NCI-H2081 treated with DMSO at 0.1 percent for 48 hours (cell line): ENCODE results near the gene COX7A2.

Experiments
- DNase-seq: peaks from one replicate; lab custom pipeline; 2025; lab: John Stamatoyannopoulos, UW

Gene COX7A2

GRCh38 chr6:75220357-75220756 lies 23.2 kb downstream of the COX7A2 start:
- no peak for DNase-seq

- DNase-seq, result no peak
These were observed 24.3 kb downstream of the COX7A2 start for GRCh38 chr6:75219263-75219662.

DNA sequence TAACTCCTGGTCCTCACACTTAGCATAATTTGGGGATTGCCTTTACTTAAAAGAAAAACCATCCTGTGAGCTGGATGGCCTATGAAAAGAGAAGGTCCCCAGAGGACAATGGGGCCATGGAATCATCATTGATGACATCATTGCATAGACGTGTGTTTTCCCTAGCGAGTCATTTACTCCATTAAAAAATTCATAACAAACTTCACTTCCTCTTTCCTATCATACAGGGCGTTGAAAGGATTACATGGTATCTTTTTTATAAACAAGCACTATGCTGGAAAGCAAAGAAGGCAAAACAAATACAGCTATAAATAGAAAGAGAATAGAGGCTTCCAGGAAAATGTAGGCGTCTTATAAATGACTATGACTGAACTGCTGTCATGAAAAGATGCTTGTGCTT lies 26.4 kb downstream of the COX7A2 start:
- DNase-seq, result no peak

- no peak for DNase-seq
These were observed 28.3 kb downstream of the COX7A2 start for GRCh38 chr6:75215291-75215690.

DNA sequence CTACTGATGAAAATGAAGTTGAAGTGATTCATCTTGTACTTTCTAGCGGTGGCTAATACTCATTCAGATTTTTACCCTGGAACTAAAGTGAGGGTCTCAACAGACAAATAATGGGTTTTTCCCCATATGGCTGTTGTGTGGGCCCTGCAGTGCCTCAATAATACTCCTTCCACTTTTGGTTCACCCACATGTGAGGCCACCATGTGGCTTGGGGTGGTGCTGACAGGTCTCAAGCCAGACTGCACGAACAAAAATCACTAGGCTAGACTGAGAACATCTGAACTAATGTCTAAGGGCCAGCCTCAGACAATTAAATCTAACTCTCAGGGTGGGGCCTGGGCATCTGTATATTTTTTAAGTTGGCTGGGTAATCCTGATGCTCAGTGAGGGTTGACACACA lies 29.9 kb downstream of the COX7A2 start:
- DNase-seq, result no peak

DNA sequence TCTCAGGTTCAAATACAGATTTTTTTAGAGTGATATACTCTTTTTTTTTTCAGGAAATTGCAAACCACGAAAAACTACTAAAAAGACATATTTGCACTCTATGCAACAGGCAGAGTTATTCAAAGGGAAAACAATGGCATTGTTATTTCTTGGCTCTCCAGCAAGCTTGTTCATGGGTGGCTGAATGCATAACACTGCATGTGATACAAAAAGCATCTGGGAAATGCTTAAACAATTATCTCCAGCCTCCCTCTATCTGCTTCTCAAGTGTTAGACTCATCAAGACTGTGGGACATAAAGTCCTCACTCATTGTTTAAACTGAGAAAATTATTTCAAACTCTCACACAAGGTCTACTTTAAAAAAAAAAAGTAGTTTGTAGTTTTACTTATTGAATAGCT lies 30.5 kb downstream of the COX7A2 start:
- no peak for DNase-seq

DNA sequence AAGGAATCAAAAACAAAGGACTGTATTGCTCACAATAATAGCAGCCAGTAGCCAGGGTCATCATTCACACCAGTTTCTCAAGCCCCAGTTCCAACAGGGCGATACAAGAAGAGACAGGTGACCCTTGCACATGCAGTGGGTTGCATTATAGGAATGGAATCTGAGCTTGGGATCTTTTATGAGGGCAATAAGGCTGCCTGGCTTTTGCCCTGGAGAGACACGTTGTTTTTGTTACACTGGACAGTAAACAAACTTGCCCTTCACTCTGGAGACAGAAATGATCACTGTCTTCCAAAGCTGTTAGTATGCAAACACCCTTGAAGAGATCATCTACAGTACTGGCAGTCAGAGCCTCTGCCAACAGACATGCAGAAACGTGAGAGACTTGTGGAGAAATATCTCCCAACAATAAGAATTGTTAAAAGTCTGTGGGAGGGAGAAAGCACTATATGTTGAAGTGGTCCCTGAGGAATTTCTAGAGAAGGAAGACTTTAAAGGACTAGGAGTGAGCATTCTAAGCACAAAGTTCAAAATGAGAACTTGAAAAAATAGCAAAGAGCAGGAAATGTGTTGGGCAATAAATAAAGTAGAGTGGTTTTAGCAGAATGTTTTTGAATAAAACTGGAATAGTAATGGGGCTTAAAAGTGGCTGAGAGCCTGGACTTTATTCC lies 31.5 kb downstream of the COX7A2 start:
- no peak for DNase-seq

GRCh38 chr6:75210885-75211739 lies 32.5 kb downstream of the COX7A2 start:
- peak; percentile 35 for DNase-seq

- DNase-seq, result no peak
These were observed 34.3 kb downstream of the COX7A2 start for GRCh38 chr6:75209184-75209723.

GRCh38 chr6:75208298-75209183 lies 35.1 kb downstream of the COX7A2 start:
- DNase-seq, result peak; percentile 18

DNA sequence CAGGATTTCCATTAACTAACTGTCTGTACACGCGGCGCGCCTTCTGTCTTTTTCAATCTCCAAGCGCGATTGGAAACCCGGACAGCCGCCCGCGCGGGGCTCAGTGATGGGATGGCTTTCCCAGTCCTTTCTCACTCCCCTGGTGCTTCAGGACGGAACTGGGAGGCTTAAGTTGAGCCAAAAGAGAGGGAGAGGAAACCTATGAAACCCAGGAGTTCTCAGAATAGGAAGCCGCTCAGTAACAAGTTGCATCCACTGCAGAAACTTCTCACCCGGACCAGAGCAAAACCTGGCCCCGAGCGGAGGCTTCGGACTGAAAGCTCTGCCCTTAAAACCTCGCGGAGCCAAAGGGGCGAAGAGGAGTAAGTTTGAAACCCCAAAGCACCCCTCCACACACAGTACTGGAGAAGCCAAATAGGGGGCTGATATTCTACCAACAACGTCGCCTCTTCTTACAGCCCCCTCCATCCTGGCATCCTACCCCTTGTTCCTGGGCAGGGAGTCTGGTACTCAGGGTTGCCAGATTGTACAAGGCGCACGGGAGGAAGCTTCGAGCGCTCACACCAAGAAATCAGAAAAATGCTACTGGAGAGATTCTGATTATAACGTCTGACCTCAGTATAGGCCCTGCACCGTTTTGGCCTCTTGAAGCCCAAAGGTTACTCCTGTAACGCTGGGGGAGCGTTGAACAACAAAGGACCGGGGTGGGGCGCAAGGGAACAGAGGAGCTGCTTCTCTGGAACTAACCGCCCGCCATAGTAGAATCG lies 36.8 kb downstream of the COX7A2 start:
- DNase-seq, result no peak

- DNase-seq, result no peak
These were observed 37.6 kb downstream of the COX7A2 start, which contains the start of gene COL12A1 for GRCh38 chr6:75205776-75206575. COL12A1 (minus strand) TSS chr6:75206053; CDS start chr6:75202792, 3,261 bp downstream.

GRCh38 chr6:75204959-75205775 lies 38.4 kb downstream of the COX7A2 start:
- no peak for DNase-seq

- DNase-seq, result no peak
These were observed 39.2 kb downstream of the COX7A2 start for GRCh38 chr6:75204217-75204958.

DNA sequence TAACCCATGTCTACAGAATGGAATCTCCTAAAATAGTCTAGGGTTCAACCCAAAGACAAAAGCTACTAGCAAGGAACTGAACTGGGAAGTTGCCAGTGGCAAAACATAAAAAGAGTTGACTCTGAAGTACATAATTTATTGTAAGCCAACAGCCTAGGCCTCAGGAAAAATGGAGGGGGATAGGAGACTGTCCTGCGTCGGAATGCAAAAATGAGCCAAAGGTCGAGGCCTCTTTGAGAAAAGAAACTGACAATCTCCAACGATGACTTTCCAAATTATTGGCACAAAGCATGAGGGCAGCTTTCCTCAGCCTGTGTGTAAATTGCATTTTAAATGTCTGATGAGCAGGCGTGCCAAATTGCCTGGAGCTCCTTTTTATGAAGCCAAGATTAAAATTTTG lies 39.9 kb downstream of the COX7A2 start:
- no peak for DNase-seq

DNA sequence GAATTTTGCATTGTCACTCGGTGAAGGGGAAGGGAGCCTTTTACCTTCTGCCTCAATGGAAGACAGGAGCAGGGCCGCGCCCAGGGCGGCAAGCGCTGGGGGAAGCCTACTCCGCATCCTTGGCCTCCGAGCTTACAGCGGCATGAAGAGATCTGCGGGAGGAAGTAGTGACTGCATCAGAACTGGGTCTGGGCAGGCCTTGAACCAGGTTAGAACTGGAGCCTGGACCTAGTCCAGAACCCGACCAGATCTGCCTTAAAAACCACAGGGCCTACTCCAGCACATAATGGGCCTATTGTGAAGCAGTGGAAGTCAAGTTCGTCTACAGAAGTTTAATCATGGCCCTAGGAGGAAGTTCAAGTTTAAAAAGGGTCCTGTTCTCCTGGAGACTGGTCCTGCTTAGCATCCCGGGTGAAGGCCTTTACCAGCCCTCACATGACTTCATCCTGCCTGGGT lies 40.9 kb downstream of the COX7A2 start:
- no peak for DNase-seq

DNA sequence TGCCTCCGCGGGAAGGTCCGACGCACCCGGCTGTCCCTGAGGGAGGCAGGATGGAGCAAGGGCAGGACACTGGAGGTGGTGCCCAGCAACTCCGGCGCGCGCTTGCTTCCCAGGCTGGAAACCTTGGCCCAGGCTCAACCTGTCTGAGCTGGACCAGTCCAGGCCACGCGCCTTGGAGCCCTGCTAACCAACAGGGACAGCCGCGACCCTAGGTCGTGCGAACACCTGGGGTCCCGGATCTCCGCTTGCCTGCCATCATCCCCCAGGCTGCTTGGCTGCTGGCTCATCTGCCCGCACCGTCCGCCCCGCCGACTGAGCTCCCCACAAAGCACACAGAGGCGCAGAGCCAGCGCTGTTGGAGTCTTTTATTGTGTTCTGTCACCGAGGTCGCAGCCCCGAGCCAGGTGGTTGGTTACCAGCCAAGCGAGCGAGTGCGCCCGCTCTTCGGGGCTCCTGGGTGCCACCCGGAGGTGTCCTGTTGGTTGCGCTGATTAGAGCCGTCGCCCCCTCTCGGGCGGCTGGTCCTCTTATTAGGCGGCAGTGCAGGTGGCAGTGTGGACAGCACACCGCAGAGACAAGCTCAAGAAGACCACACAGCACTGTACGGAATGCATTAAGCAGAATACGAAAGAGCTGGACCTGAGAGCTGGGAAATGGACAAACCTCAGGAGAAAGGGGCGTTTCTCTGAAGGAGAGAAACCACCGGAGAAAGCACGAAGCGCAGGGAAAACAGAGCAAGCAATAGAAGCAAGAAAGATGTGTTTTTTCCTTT lies 41.5 kb downstream of the COX7A2 start:
- no peak for DNase-seq

- DNase-seq, result no peak
These were observed 42.6 kb downstream of the COX7A2 start for GRCh38 chr6:75201021-75201420.
